IPS-18c (cell line): ENCODE data around the gene RERE.

ENCODE experiments used
- H3K4me3 ChIP-seq: 2 replicates; pipeline ENCODE4 v1.7.0; 2013; ENCODE audit warnings: low read depth, mild to moderate bottlenecking, low read length, moderate library complexity; ENCODE audit not compliant: insufficient read depth
- H3K9me3 ChIP-seq: one replicate; pipeline ENCODE4 v1.6.1; 2013; ENCODE audit warnings: mild to moderate bottlenecking, low read length, moderate library complexity; ENCODE audit not compliant: control insufficient read depth, insufficient read depth

Gene RERE

DNA sequence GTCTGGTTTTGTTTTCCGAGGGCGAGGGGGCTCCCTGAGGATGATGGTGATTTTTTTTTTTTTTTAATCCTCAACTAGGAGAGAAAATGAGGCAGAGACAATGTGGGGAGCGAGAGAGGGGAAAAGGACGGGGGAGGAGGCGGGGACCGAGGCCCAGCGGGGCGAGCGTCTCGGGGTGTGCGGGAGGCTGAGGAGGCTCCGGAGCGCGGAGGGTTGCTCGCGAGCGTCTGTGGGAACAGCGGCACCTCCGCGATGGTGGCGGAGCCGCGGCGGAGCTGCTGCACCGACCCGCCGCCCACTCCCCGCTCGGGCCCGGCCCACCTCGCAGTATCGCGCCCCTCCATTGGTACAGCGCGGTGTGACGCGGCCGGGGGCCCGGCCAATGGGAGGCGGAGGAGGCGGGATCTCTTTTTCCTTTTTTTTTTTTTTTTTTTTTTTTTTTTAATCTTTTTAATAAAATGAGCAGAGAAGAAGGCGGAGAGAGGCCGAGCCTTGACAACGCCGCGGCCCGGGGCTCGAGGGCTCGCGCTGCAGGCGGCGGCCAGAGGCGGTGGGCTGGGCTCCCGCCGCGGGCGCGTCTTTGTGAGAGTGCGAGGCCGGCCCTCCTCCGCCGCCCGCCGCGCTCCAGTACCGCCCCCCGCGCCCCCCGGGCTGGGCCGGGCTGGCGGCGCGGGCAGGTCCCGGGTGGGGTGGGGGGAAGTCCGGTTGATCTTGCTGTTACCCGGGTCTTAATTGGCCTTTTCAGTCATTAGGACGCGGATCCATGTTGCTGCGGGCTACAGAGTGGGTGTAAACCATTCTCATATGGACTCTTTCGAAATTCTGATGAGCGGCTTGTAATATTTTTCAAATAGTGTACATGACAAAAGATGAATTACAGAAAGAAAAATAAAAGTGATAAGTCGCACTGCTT is at the start of gene RERE:
RERE (minus strand) TSS at position 229 of the 913 bp plus-strand sequence.
- Histone ChIP-seq H3K4me3 (peak within 1 kb of the TSS; percentile 78), H3K9me3 (no peaks in the 10 kb centered on the region)

DNA sequence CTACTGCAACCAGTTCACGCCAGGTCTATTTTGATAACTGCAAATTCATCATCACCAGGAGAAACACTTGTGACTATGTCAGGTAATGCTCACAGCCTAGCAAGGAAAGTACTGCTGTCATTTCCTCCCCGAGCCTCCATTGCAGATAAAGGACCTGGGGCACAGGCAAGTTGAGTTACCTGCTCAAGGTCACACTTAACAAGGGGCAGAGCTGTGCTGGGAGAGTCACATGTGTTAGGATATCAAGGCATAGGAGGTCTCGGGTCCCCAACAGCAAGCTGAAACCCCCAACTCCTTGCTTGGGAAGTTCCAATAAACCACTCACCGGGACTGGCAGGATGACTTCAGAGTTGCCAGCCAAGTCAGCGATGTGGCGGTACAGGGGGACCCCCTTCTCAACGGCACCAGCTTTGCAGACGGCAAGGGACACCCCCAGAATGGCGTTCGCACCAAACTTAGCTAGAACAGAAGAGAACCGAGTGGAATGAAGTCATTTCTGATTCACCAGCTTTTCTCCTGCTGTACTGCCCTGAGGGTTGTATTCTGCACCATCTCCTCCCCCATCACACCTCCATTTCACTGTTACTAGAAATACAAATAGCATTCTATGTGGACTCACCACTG is 49.5 kb upstream of the RERE start:
- Histone ChIP-seq H3K9me3 (no peaks in the 10 kb centered on the region), H3K4me3 (no peak overlapping the region)

DNA sequence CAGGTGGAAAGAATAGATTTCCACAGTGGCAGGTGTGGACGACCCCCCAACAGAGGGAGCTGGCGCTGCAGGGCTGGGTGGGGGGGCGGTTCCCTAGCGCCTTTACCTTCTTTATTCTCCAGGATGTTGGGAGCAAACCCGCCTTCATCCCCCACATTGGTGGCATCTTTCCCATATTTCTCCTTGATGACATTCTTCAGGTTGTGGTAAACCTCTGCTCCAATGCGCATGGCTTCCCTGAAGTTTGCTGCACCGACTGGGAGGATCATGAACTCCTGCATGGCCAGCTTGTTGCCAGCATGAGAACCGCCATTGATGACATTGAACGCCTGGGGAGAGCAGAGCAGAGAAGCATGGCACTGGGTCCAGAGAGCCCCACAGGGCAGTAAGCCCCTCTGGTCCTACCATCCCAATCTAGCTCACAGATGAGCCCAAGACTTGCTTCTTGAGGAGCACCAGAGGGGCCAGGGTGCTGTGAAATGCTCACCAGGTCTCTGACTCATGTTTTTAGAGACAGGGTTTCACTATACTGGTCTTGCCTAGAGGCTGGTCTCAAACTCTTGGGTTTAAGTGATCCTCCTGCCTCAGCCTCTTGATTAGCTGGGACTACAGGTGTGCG is 48.8 kb upstream of the RERE start:
- Histone ChIP-seq H3K9me3 (no peaks in the 10 kb centered on the region), H3K4me3 (no peak overlapping the region)

- H3K9me3 ChIP-seq: no peaks in the 10 kb centered on the region
- H3K4me3 ChIP-seq: no peak overlapping the region
Measured at GRCh38 chr1:8864713-8865344, 47.4 kb upstream of the RERE start.

DNA sequence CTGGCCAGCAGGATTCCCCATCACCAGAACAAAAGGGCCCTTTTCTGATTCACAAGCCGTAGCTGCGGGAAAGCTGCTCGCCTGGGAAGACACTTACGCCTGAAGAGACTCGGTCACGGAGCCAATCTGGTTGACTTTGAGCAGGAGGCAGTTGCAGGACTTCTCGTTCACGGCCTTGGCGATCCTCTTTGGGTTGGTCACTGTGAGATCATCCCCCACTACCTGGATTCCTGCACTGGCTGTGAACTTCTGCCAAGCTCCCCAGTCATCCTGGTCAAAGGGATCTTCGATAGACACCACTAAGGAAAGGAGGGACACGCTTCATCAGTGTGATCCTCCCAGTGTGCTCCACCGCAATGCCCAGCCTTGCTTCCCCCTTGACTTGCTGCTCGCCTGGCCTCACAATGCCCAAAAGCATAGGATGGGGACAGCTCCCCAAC is 46.4 kb upstream of the RERE start:
- Histone ChIP-seq H3K9me3 (no peaks in the 10 kb centered on the region), H3K4me3 (no peak overlapping the region)

- Histone ChIP-seq H3K9me3 (no peaks in the 10 kb centered on the region), H3K4me3 (no peak overlapping the region)
Measured at GRCh38 chr1:8863138-8863537, 45.7 kb upstream of the RERE start.

DNA sequence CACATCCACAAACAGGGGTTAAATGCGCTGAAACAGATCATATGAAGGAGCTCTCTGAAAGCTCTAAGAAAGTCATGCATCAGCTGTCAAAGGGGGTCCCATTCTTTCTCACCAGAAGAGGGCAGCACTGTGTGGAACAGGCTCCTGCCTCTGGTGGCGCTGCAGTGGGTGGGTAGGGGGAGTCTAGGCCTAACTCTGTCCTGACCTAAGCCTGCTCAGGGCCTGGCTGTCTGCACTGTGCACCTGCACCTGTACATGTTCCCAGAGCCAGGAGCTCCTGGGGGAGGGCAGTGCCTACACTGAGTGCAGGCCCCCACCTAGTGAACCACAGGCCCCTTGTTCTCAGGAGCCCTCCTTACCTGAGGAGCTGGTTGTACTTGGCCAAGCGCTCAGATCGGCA is 45.1 kb upstream of the RERE start:
- Histone ChIP-seq H3K9me3 (no peaks in the 10 kb centered on the region), H3K4me3 (no peak overlapping the region)

DNA sequence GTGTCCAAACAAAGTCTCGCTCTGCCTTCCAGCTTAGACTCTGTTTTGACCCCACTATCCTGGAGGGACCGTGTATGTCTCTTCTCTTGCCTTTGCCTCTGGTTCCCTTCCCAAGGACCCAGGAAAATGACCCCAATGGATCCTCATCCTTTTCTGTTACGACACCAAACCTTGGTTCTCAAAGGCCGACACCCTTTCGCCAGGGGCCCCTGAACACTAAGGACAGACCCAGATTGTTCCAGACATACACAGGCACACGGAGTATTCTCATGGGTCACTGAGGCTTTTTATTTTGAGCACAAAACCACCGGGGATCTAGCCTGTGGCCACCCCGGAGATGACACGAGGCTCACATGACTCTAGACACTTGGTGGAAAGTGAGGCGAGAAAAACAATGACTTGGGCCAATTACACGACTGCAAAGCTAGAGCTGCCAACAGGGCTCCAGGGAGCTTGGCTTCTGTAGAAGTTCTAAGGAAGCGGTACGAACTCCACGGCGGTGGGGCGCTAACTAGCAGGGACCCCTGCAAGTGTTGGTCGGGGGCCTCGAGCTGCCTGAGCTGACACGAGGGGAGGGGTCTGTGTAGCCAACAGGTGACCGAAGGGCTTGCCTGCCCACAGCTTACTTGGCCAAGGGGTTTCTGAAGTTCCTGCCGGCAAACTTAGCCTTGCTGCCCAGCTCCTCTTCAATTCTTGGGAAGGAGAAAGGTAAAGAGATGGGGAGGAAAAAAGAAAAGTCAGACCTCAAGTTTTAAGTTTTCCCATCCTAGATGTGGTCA is 43.5 kb upstream of the RERE start:
- no peaks in the 10 kb centered on the region for H3K9me3 ChIP-seq
- H3K4me3 ChIP-seq: no peak overlapping the region

GRCh38 chr1:8858888-8859706 is 41.7 kb upstream of the RERE start:
- H3K4me3 ChIP-seq: no peak overlapping the region
- H3K9me3 ChIP-seq: no peaks in the 10 kb centered on the region

DNA sequence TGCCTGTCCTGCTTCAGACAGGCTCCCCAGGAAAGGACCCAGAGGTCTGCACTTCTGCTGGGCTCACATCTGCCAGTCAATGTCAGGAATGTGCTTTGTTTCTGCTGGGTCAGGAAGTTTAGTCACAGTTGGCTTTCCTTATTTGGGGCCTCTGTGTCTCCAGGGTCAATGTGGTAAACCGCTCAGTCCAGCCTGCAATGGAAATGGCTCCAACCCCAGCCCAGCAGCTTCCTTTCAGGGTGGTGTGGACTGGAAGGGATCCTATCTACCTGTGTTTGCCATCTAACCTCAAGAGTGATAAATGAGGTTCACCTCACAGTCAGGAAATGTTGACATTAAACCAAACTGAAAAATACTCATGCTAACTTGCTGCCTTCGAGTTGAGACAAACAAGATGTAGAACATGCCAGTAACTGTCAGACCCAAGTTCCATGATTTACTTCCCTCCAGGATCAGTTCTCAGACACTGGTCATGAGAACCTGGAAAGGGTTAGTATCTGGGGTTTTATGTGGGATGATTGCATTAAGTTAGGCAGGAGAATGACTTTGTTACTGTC is 40.8 kb upstream of the RERE start:
- H3K9me3 ChIP-seq: no peaks in the 10 kb centered on the region
- no peak overlapping the region for H3K4me3 ChIP-seq

DNA sequence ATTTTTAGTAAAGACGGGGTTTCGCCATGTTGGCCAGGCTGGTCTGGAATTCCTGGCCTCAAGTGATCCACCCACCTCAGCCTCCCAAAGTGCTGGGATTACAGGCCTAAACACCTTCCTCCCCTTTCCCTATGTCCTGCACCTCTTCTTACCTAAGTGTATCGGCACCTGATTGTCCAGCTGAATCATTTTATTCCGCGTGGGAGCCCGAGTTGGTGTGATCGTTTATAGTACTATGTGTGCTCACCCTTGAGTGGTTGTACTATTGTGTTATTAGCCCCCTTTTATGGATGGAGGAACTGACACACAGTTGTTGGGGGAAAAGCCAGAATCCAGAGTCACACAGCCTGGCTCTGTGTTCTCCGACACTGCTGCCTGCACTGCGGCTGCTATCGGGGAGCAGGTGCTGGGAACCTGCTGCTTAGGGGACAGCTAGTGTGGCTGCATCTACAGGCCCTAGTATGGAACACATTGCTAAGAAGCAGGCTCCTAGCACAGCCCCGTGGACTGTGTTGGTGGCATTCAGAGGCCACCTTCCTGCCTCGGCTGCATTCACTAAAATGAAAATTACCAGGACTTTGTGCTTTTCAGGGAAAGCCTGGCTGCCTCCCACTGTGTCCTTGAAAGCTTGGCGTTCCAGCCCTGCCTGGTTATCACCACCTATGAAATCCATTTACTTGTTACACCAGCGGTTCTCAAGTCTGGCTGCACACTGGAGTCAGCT is 39.4 kb upstream of the RERE start:
- Histone ChIP-seq H3K9me3 (no peaks in the 10 kb centered on the region), H3K4me3 (no peak overlapping the region)

- H3K4me3 ChIP-seq: no peak overlapping the region
- H3K9me3 ChIP-seq: no peaks in the 10 kb centered on the region
Measured at GRCh38 chr1:8854240-8854639, 36.8 kb upstream of the RERE start.

GRCh38 chr1:8851060-8851459 is 33.6 kb upstream of the RERE start:
- Histone ChIP-seq H3K4me3 (no peak overlapping the region), H3K9me3 (no peaks in the 10 kb centered on the region)

- no peaks in the 10 kb centered on the region for H3K9me3 ChIP-seq
- no peak overlapping the region for H3K4me3 ChIP-seq
Measured at GRCh38 chr1:8848663-8849386, 31.4 kb upstream of the RERE start.

DNA sequence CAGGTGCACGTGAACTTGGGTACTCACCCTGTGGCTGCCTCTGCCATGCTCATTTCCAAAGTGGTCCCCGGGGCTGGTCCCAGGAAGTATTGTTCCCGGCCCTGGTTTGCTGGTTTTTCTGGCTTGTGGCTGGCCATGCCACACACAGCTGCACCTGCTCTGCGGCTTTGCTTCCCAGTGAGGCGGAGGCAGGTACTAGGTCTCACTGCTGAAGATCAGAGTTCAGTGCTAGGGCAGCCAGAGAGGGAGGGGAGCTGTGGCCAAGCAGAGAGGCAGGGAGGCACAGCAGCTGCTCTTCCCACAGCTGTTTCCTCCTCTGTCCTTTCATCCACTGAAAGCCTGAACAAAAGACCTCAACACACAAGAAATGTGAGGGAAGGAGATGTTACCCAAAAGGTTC is 30.6 kb upstream of the RERE start:
- no peaks in the 10 kb centered on the region for H3K9me3 ChIP-seq
- H3K4me3 ChIP-seq: no peak overlapping the region
